Astrocyte (in vitro differentiated cells and primary cell): ENCODE results near the gene SARNP. TPM values are rescaled to one million over a fixed set of nuclear protein-coding genes. Genes with fewer than 3 reads are reported as not detected.

ENCODE experiments used
- DNase-seq: peaks from one replicate; pipeline ENCODE4 v3.0.0-alpha.2; 2010; ENCODE audit warnings: low read depth
- FAIRE-seq: peaks from 2 replicates; lab custom pipeline; 2011; peaks lifted over from hg19 to GRCh38; lab: Jason Lieb, UNC
- H2AFZ ChIP-seq: 2 replicates; pipeline ENCODE4 v1.6.0; 2012; ENCODE audit warnings: low read depth, low read length, inconsistent platforms
- H3K27ac ChIP-seq: 2 replicates; pipeline ENCODE4 v1.5.1; 2011; ENCODE audit warnings: low read depth, low read length, inconsistent platforms
- H3K27me3 ChIP-seq: 2 replicates; pipeline ENCODE4 v1.6.0; 2011; ENCODE audit warnings: low read length, inconsistent platforms; ENCODE audit not compliant: insufficient read depth
- H3K36me3 ChIP-seq: 2 replicates; pipeline ENCODE4 v1.5.1; 2011; ENCODE audit warnings: low read length, inconsistent platforms; ENCODE audit not compliant: insufficient read depth
- H3K4me1 ChIP-seq: 2 replicates; pipeline ENCODE4 v1.5.1; 2011; ENCODE audit warnings: low read length, inconsistent platforms; ENCODE audit not compliant: insufficient read depth
- H3K4me2 ChIP-seq: 2 replicates; pipeline ENCODE4 v1.6.0; 2012; ENCODE audit warnings: low read length, inconsistent platforms
- H3K4me3 ChIP-seq: 2 replicates; pipeline ENCODE4 v1.5.1; 2011; ENCODE audit warnings: low read depth, mild to moderate bottlenecking, low read length, inconsistent platforms; ENCODE audit not compliant: insufficient read depth
- H3K79me2 ChIP-seq: 2 replicates; pipeline ENCODE4 v1.6.0; 2012; ENCODE audit warnings: mild to moderate bottlenecking, low read length, inconsistent platforms; ENCODE audit not compliant: insufficient read depth
- H3K9ac ChIP-seq: 2 replicates; pipeline ENCODE4 v1.6.0; 2012; ENCODE audit warnings: mild to moderate bottlenecking, low read length, inconsistent platforms
- H3K9me3 ChIP-seq: 2 replicates; pipeline ENCODE4 v1.5.1; 2012; ENCODE audit warnings: low read depth, mild to moderate bottlenecking, low read length, inconsistent platforms; ENCODE audit not compliant: insufficient read depth
- H4K20me1 ChIP-seq: 2 replicates; pipeline ENCODE4 v1.6.0; 2012; ENCODE audit warnings: low read length, inconsistent platforms; ENCODE audit not compliant: insufficient read depth
- H3K27ac Mint-ChIP-seq: one replicate; pipeline ENCODE4 v1.8.0; 2021; ENCODE audit warnings: mild to moderate bottlenecking, mixed read lengths; ENCODE audit not compliant: unreplicated experiment
- H3K27me3 Mint-ChIP-seq: one replicate; pipeline ENCODE4 v1.8.0; 2021; ENCODE audit warnings: low read depth, mixed read lengths; ENCODE audit not compliant: unreplicated experiment
- H3K36me3 Mint-ChIP-seq: one replicate; pipeline ENCODE4 v1.8.0; 2021; ENCODE audit warnings: low read depth, mixed read lengths; ENCODE audit not compliant: unreplicated experiment
- H3K4me1 Mint-ChIP-seq: one replicate; pipeline ENCODE4 v1.8.0; 2021; ENCODE audit warnings: low read depth, mixed read lengths; ENCODE audit not compliant: unreplicated experiment
- H3K4me3 Mint-ChIP-seq: one replicate; pipeline ENCODE4 v1.8.0; 2021; ENCODE audit warnings: mild to moderate bottlenecking, moderate library complexity, mixed read lengths; ENCODE audit not compliant: unreplicated experiment
- H3K9me3 Mint-ChIP-seq: one replicate; pipeline ENCODE4 v1.8.0; 2021; ENCODE audit warnings: mild to moderate bottlenecking, mixed read lengths; ENCODE audit not compliant: unreplicated experiment
- EZH2 ChIP-seq: IDR thresholded peaks from 2 replicates; pipeline ENCODE4 v1.6.1; 2012; ENCODE audit warnings: mild to moderate bottlenecking, low read length, inconsistent platforms; ENCODE audit not compliant: insufficient read depth
- total RNA-seq: library from RNA; stranded (reverse); gene quantifications from 2 replicates; pipeline ENCODE4 v1.2.1, GENCODE V29; 2021
- TF ChIP-seq, protein P1 (sequence below): IDR thresholded peaks from 2 replicates; pipeline ENCODE4 v1.5.1; 2011; ENCODE audit warnings: low read depth, mild to moderate bottlenecking, inconsistent platforms, low read length, moderate library complexity; ENCODE audit not compliant: insufficient read depth

SARNP gene
- total RNA-seq, 1 donor from 2014 or later: 105 TPM

GRCh38 chr12:55767156-55767555 is 50.4 kb downstream of the SARNP start:
- FAIRE-seq (no peak), DNase-seq (no peak)
- H3K4me1 Mint-ChIP-seq: no peaks in the 10 kb centered on the region
- Histone ChIP-seq H3K79me2 (peaks cover 33% of the 10 kb centered on the region), H2AFZ (no peak overlapping the region), H3K9me3 (no peaks in the 10 kb centered on the region), H3K4me3 (no peak overlapping the region), H3K27me3 (no peaks in the 10 kb centered on the region), H4K20me1 (peaks cover 28% of the 10 kb centered on the region), H3K9ac (no peak overlapping the region), H3K4me2 (no peak overlapping the region), H3K36me3 (peaks cover 27% of the 10 kb centered on the region), H3K27ac (no peak overlapping the region), H3K4me1 (no peaks in the 10 kb centered on the region)
- no peak for TF ChIP-seq EZH2
- TF ChIP-seq, protein P1, sequence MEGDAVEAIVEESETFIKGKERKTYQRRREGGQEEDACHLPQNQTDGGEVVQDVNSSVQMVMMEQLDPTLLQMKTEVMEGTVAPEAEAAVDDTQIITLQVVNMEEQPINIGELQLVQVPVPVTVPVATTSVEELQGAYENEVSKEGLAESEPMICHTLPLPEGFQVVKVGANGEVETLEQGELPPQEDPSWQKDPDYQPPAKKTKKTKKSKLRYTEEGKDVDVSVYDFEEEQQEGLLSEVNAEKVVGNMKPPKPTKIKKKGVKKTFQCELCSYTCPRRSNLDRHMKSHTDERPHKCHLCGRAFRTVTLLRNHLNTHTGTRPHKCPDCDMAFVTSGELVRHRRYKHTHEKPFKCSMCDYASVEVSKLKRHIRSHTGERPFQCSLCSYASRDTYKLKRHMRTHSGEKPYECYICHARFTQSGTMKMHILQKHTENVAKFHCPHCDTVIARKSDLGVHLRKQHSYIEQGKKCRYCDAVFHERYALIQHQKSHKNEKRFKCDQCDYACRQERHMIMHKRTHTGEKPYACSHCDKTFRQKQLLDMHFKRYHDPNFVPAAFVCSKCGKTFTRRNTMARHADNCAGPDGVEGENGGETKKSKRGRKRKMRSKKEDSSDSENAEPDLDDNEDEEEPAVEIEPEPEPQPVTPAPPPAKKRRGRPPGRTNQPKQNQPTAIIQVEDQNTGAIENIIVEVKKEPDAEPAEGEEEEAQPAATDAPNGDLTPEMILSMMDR: no peak
- H3K27ac Mint-ChIP-seq: no peak overlapping the region
- H3K27me3 Mint-ChIP-seq: no peaks in the 10 kb centered on the region
- no peaks in the 10 kb centered on the region for H3K9me3 Mint-ChIP-seq
- H3K36me3 Mint-ChIP-seq: peaks cover 24% of the 10 kb centered on the region
- H3K4me3 Mint-ChIP-seq: no peak overlapping the region

GRCh38 chr12:55765736-55766290 is 51.7 kb downstream of the SARNP start:
- Mint-ChIP-seq H3K4me3 (no peak overlapping the region), H3K27ac (peak overlapping the region; percentile 63), H3K4me1 (no peaks in the 10 kb centered on the region), H3K36me3 (peaks cover 22% of the 10 kb centered on the region), H3K27me3 (no peaks in the 10 kb centered on the region), H3K9me3 (no peaks in the 10 kb centered on the region)
- Histone ChIP-seq H3K36me3 (peaks cover 21% of the 10 kb centered on the region), H2AFZ (no peak overlapping the region), H3K4me1 (no peaks in the 10 kb centered on the region), H3K9ac (no peak overlapping the region), H4K20me1 (peaks cover 23% of the 10 kb centered on the region), H3K27ac (no peak overlapping the region), H3K4me3 (no peak overlapping the region), H3K4me2 (no peak overlapping the region), H3K79me2 (peaks cover 25% of the 10 kb centered on the region), H3K9me3 (no peaks in the 10 kb centered on the region), H3K27me3 (no peaks in the 10 kb centered on the region)
- TF ChIP-seq, protein P1: no peak
- DNase-seq (no peak), FAIRE-seq (no peak)

GRCh38 chr12:55762646-55763045 is 54.9 kb downstream of the SARNP start:
- no peaks in the 10 kb centered on the region for H3K9me3 ChIP-seq
- TF ChIP-seq, protein P1: no peak
- no peak for TF ChIP-seq EZH2
- DNase-seq: no peak
- H3K27ac ChIP-seq: no peak overlapping the region
- Mint-ChIP-seq H3K4me3 (no peak overlapping the region), H3K9me3 (peaks cover 2% of the 10 kb centered on the region), H3K4me1 (no peaks in the 10 kb centered on the region), H3K36me3 (peaks cover 40% of the 10 kb centered on the region), H3K27ac (no peak overlapping the region), H3K27me3 (no peaks in the 10 kb centered on the region)
- no peaks in the 10 kb centered on the region for H3K4me1 ChIP-seq
- no peak overlapping the region for H3K4me2 ChIP-seq
- no peak for FAIRE-seq
- no peaks in the 10 kb centered on the region for H3K27me3 ChIP-seq
- H2AFZ ChIP-seq: no peak overlapping the region
- peaks cover 39% of the 10 kb centered on the region for H3K36me3 ChIP-seq
- peaks cover 23% of the 10 kb centered on the region for H4K20me1 ChIP-seq
- H3K9ac ChIP-seq: no peak overlapping the region
- no peak overlapping the region for H3K4me3 ChIP-seq
- peaks cover 19% of the 10 kb centered on the region for H3K79me2 ChIP-seq
